Adrenal gland (tissue), 12 donors: ENCODE measurements around the gene CTDSPL. TPM values are rescaled to one million over a fixed set of nuclear protein-coding genes. Genes with fewer than 3 reads are reported as not detected.
A peak's percentile ranks its signal among the peaks of the same experiment; 100 is the strongest.

Source experiments
- DNase-seq, 7 donors: peaks; one replicate each; pipeline ENCODE4 v3.0.0-alpha.2; 2019 to 2020
- H3K27ac ChIP-seq, 5 donors: fragments of 200-600 bp; sonication (generic) in 4 of 5; 1 replicate in 3 of 5; 2 replicates in 2 of 5; pipeline versions ENCODE4 v1.5.1 to v1.8.0; 2016 to 2020; ENCODE audit warnings: mild to moderate bottlenecking in 1 of 5
- H3K27me3 ChIP-seq: fragments of 200-600 bp; 2 replicates; pipeline ENCODE4 v1.8.0; 2021
- H3K36me3 ChIP-seq, 2 donors: fragments of 200-600 bp; replicated peaks in 1 of 2; 1 replicate in 1 of 2; 2 replicates in 1 of 2; pipeline versions ENCODE4 v1.5.1 to v1.8.0; 2018 to 2022
- H3K4me1 ChIP-seq, 2 donors: fragments of 200-600 bp; replicated peaks in 1 of 2; 1 replicate in 1 of 2; 2 replicates in 1 of 2; pipeline versions ENCODE4 v1.5.1 to v1.8.0; 2018 to 2021
- H3K4me3 ChIP-seq, 4 donors: fragments of 200-600 bp; sonication (generic) in 3 of 4; one replicate each; pipeline ENCODE4 v1.5.1; 2016 to 2018
- H3K9me3 ChIP-seq, 3 donors: fragments of 200-600 bp; sonication (generic) in 1 of 3; replicated peaks in 1 of 3; 1 replicate in 2 of 3; 2 replicates in 1 of 3; pipeline versions ENCODE4 v1.5.1 to v1.8.0; 2016 to 2021
- CTCF ChIP-seq, 6 experiments: fragments of 450-650 bp in 4 of 6; fragments of 200-600 bp in 2 of 6; sonication (generic) in 1 of 6; IDR thresholded peaks; 1 replicate in 5 of 6; 2 replicates in 1 of 6; pipeline versions ENCODE4 v1.5.1 to v1.8.0; 2016 to 2021; ENCODE audit warnings: antibody characterized with exemption in 6 of 6, mild to moderate bottlenecking in 2 of 6, moderate library complexity in 1 of 6
- POLR2A ChIP-seq, 2 donors: fragments of 450-650 bp; IDR thresholded peaks; one replicate each; pipeline ENCODE4 v1.6.1; 2017; ENCODE audit warnings: antibody characterized with exemption in 2 of 2, mild to moderate bottlenecking in 2 of 2, moderate library complexity in 1 of 2
- WGBS, 4 donors: extraction: QIAGEN DNeasy Blood & Tissue Kit in 2 of 4; methylation state at CpG; one replicate each; pipeline versions ENCODE4 v1.1.5 to v1.1.7; 2013 to 2017; 5-methylcytosine and 5-hydroxymethylcytosine counted together
- intact Hi-C, 2 donors: fragments of 100-400 bp; cut with DNase I; formaldehyde crosslinking; loops; one replicate each; pipeline versions ENCODE4 v1.14.1 to v1.15.0; 2022 to 2023
- polyA plus RNA-seq, 3 donors: library from polyadenylated mRNA; stranded (reverse); fragments of 200-250 nt in 2 of 3; fragments of 350-450 nt in 1 of 3; fragmentation: Illumina TruSeq in 1 of 3; extraction: RNeasy Lipid Tissue Mini Kit (QIAGEN cat#74804) in 1 of 3; gene quantifications; one replicate each; pipeline ENCODE4 v1.2.3, GENCODE V29; 2013 to 2014
- total RNA-seq, 9 donors: library from RNA; depleted of rRNA in 4 of 9; stranded (reverse); fragments of >200 nt in 4 of 9; fragments of 120-200 nt in 1 of 9; fragmentation: NEBNext Ultra II Directional in 1 of 9; extraction: Animal tissue kit (Norgen Biotek cat#: 25700) in 1 of 9; gene quantifications; one replicate each; pipeline versions ENCODE4 v1.1.0 to v1.2.4, GENCODE V29; 2013 to 2023
- donor health status: healthy with polysubstance abuse.
- donor health status: Bipolar disorder and iron deficiency.
- donor health status: DM: yes; HTN: yes; CAD: no.
- donor health status: DM: no; HTN: no; CAD: no.
- donor health status: DM: no; HTN: no; CAD: no.
- donor health status: DM: yes; HTN: yes; CAD: no.

The CTDSPL gene
- total and polyA plus RNA-seq, 12 donors = 6.4 to 27.7 (median 16.0) TPM

DNA sequence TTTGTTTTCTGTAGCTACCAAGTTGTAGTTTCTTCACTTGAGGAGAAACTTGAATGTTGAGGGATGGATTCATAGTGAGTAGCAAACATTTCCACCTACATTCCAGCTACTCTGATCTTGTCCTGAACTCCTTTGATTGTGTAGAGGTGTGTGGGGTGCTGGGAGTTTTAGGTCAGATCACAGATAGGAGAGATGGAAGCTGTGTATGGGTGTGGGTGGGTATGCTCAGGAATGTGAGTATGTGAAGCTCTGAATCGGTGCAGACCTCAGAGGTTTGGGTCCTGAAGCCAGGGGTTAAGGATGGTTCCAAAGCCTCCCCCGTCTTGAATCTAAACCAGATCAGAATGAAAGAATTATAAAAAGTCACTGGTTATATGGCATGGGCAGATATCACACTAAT is 76.3 kb downstream of the CTDSPL start:
- TF ChIP-seq CTCF (IDR thresholded peaks at IDR 0.05) (no peak), POLR2A (IDR thresholded peaks at IDR 0.05) (no peak)
- DNase-seq = no peak
- no peak overlapping the region for H3K4me3 ChIP-seq
- H3K27ac ChIP-seq = no peak overlapping the region
- peaks cover 5 to 15% of the 10 kb centered on the region in 2 donors for H3K4me1 ChIP-seq
- intact Hi-C loops = no loop called here
- WGBS, 4 donors = 84 to 89% (median 85%) methylated on average over 2 of the region's 2 CpGs
- H3K36me3 ChIP-seq = no peaks in the 10 kb centered on the region
- H3K27me3 ChIP-seq = no peaks in the 10 kb centered on the region
- H3K9me3 ChIP-seq = no peaks in the 10 kb centered on the region

GRCh38 chr3:37940242-37940908 is 78.7 kb downstream of the CTDSPL start:
- no peaks in the 10 kb centered on the region for H3K27me3 ChIP-seq
- DNase-seq = no peak
- no peak for TF ChIP-seq CTCF (IDR thresholded peaks at IDR 0.05)
- no peak for TF ChIP-seq POLR2A (IDR thresholded peaks at IDR 0.05)
- H3K27ac ChIP-seq = no peak overlapping the region
- no peaks in the 10 kb centered on the region for H3K9me3 ChIP-seq
- WGBS, 4 donors = 89 to 90% (median 90%) methylated on average over 4 of the region's 4 CpGs
- H3K4me1 ChIP-seq = peaks cover 2 to 24% of the 10 kb centered on the region in 2 donors
- H3K36me3 ChIP-seq = no peaks in the 10 kb centered on the region
- intact Hi-C loops = no loop called here
- H3K4me3 ChIP-seq = no peak overlapping the region

- intact Hi-C loops = no loop called here
- H3K27me3 ChIP-seq = no peaks in the 10 kb centered on the region
- H3K36me3 ChIP-seq = no peaks in the 10 kb centered on the region
- H3K4me3 ChIP-seq = no peak overlapping the region
- H3K27ac ChIP-seq = peak overlapping the region in 1 of 5 donors; percentile 15
- no peaks in the 10 kb centered on the region for H3K9me3 ChIP-seq
- WGBS, 4 donors = 73 to 80% (median 75%) methylated on average over 12 of the region's 12 CpGs
- no peak for DNase-seq
- peaks cover 14 to 31% of the 10 kb centered on the region in 2 donors for H3K4me1 ChIP-seq
- TF ChIP-seq CTCF (IDR thresholded peaks at IDR 0.05) (no peak), POLR2A (IDR thresholded peaks at IDR 0.05) (no peak)
These were observed 80.2 kb downstream of the CTDSPL start for GRCh38 chr3:37941608-37942508.

- TF ChIP-seq POLR2A (IDR thresholded peaks at IDR 0.05) (no peak), CTCF (IDR thresholded peaks at IDR 0.05) (no peak)
- Histone ChIP-seq H3K27ac (peak overlapping the region in 1 of 5 donors; percentile 15), H3K4me3 (no peak overlapping the region), H3K9me3 (no peaks in the 10 kb centered on the region), H3K4me1 (peaks cover 14 to 33% of the 10 kb centered on the region in 2 donors), H3K27me3 (no peaks in the 10 kb centered on the region), H3K36me3 (no peaks in the 10 kb centered on the region)
- intact Hi-C loops = no loop called here
- no peak for DNase-seq
- 95 to 97% (median 96%) methylated on average over 2 of the region's 2 CpGs for WGBS, 4 donors
These were observed 81.0 kb downstream of the CTDSPL start for GRCh38 chr3:37942646-37943045.
